HG03575 (cell line): ENCODE results near the gene RAB6A.

Experiments used
- ATAC-seq: cut with Tn5 transposase; IDR thresholded peaks from one replicate; pipeline ENCODE4 v1.9.1; 2021; ENCODE audit not compliant: unreplicated experiment, insufficient number of reproducible peaks, low FRiP score; ENCODE audit errors: extremely low read depth

Gene RAB6A

DNA sequence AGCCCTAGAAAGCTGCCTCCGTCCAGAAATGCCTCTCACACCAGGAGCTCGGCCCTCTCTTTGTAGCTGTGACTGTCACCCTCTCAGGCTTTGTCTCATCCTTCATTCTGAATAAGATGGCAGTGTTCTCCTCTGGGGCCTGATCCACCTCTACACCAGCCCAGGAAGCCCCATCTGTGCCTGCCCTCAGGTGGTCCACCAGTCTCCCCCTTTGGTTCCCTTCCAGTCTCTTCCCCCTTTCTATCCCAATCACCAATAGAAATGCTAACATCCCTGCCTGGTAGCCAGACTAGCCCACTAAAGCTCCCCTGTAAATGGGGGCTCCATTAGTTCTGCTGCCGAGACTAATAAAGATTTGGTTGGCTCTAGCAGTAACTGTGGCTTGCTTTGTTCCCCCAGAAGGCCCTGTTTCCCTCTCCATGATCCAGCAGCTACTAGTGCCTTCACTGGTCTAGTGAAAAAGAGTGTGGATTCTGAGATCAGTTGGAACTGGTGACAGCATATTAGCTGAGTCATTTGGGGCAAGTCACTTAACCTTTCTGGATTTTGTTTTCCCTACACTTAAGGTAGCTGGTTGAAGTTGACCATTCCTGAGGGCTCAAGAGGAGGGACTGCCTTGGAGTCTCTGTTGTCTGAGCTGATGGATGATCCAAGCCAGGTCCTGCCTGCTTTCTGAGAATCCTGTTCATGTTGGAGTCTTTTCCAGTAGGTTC lies 98.3 kb downstream of the RAB6A start:
- ATAC-seq: no peak

DNA sequence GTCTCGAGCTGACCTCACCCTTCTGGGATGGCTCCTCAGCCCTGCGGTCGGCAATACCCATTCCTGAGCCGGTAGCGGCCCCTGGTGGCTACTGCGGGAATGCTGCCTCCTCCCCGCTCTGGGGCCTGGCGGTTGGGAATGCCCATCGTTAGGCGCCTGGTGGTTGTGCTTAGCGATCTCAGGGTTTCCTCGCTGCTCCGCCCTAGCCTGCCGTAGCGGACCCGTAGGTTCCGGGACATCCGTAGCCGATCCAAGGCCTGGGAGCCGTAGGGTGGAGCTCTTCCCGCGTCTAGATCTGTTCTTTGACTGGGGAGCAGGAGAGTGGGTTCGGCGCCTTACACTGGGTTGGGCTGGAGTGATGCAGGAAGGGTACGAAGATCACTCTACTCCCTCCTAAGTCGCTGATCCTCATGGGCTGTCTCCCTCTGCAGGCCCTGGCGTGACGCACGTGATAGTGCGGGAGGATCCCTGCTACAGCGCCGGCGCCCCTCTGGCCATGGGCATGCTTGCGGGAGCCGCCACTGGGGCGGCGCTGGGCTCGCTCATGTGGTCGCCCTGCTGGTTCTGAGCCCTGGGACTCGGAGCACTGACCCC lies 99.7 kb downstream of the RAB6A start:
- ATAC-seq: no peak

DNA sequence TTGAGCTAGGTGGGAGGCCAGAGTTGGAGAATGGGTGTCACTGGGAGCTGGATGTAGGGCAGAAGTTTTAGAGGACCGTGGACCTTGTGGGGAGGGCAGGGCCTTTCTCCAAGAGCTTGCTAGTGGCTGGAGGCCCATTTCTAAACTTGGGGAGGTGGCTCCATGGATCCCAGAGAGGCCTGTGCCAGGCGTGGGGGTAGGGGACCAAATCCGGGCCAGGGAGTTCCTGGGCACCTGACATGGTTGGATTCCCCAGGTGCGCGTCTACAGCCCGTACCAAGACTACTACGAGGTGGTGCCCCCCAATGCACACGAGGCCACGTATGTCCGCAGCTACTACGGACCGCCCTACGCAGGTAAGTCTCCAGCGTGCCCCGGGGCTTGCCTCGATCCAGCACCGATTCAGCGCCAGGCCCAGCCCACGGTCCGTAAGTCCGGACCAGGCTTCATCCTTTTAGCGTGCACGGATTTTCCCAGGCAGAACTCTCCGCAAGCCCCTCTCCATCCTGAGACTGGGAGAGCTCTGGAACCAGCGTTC lies 100.3 kb downstream of the RAB6A start:
- no peak for ATAC-seq

DNA sequence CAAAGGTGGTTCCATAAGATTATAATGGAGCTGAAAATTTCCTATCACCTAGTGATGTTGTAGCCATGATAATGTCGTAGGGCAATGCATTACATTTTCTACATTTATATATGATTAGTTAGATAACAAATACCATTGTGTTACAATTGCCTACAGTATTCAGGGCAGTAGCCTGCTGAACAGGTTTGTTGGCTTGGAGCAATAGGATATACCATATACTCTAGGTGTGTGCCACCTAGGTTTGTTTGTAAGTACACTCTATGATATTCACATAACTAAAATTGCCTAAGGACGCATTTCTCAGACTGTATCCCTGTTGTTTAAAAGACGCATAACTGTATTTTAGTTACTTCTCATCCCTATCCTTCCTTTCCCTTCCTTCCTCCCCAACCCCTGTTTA lies 100.9 kb downstream of the RAB6A start:
- ATAC-seq: no peak

DNA sequence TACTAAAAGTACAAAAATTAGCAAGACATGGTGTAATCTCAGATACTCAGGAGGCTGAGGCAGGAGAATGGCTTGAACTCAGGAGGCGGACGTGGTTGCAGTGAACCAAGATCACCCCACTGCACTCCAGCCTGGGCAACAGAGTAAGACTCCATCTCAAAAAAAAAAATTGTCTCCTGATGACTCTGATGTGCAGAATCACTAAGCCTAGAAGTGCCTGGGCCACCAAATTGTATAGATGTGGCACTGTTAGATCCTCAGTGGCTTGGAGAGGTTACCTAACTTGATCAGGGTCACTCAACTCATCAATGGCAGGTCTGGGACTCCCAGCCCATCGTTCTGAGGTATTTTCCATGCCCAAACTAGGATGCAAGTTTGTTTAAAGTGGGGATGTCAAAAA lies 103.9 kb downstream of the RAB6A start:
- ATAC-seq: no peak

DNA sequence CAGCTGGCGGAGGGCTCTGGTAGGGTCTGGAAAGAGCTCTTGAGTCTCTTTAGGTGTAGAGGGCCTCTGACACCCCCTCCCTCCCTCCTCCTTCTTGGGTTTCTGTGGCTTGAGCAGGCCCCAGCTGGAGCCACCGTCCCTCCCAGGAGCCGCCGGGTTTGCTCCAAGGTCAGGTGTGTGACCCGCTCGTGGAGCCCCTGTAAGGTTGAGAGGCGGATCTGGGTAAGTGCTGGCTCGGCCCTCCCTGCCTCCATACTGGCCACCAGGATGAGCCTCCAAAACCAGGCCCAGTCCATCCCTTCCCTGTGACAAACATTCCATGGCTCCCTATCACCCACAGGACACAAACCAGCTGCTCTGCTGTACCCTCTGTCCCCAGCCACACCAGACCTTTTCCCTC lies 105.2 kb downstream of the RAB6A start:
- ATAC-seq: no peak

DNA sequence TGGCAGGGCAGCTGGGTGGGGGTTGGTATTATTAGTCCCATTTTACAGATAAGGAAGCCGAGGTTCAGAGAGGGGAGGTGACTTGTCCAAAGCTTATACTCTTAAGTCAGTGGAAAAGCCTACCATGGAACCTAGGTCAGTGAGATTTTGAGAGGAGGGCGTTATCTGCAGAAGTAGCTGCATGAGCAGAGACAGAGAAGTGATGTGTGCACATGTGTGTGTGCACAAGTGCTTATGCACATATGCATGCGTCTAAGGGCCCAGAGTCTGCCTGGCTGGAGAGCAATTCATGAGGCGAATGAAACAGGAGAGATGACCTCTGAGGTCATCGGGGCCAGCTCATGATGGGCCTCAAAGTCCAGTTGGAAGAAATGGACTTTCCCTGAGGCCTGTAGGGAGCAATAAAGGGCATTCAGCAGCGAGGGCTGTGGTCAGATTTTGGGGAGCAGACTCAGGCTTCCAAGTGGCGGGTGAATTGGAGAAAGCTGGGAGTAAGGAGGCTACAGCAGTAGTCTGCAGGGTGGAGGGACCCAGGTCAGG lies 106.3 kb downstream of the RAB6A start:
- no peak for ATAC-seq

DNA sequence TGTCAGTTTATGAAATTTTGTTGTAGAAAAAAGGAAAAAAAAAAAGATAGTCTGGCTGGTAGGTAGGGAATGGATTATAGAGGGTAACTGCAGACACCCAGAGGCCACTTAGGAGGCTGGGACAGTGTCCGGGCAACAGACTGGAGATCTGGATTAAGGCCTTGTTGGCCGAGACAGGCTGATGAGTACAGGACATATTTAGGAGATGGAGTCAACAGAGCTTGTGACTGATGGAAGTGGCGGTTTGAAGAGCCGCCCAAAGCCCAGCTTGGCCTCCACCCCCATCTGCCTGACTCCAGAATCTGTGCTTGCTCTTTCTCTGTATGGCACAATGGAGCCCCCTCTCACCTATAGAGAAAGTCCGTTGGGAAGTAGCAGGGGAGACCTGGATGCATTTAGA lies 106.9 kb downstream of the RAB6A start:
- no peak for ATAC-seq

DNA sequence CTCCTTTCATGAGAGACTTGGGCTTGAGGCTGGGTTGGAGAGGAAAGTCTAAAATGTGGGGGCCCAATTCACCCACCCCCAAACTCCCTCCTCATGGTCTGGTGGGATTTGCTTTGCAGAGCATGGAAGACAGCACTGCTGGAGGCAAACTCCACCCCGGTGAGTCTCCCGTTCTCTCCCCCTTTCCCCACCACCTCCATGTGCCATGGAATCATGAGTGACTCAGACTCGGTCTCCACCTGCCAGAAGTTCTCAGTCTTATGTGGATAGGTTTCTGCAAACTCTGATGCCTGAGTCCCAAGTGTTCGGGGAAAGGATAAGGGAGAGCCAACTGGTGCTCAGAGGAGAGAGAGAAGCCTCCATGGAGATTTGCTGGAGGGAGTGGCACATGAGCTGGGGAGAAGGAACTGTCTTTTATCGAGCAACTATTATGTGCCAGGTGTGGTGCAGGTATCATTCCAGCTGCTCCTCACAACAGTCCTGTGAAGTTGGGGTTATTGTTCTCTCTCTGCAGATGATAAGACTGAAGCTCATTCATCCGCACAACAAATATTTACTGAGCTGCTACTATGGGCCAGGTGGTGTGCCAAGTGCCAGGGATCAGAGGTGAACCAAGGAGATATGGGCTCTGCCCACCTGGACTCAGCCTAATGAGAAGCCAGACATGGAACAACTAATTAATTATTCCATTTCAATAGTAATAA lies 107.9 kb downstream of the RAB6A start:
- ATAC-seq: no peak

DNA sequence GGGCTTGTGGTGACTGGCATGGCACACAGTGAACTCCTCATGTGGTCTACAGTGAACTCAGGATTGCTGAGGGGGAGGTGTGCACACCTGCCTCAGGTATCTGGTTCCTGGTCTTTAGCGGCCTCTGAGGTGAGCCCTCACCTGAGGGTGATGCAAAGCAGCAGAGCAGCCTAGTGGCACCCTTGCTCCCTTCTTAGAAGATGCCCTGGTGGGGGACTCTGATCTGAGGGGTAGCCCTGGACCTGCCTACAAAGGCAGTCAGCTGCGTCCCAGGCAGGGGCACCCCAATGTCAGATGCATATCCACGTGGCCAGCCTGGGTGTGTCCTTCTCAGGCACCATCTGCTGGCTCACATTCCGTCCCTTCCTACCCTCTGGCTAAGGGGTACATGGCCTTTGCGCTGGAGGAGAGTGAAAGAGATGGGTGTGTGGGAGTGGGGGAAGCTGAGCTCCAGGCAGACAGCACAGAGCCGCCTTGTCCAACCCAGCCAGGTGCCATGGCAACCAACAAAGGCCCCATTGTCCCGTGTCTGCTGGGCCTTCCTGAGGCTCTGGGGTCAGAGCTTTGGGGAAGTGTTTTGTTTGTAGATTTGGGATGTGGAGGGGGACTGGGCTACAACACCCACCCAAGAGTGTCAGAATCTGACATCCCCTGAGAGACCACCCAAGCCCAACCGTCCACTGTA lies 108.7 kb downstream of the RAB6A start:
- ATAC-seq: no peak

DNA sequence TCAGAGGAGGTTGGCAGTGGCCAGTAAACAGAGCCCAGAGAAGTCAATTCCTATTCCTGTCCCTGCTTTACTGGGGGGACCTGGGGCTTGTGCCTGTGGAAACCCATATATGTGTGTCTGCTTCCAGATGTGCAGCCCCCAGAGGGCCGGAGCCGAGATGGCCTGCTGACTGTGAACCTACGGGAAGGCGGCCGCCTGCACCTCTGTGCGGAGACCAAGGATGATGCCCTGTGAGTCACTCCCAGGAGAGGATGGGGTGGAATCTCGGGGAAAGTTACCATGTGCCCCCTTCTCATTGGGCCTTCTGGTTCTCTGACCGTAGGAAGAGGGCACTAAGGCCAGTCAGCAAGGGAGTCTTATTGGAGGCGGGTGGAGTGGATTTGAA lies 109.2 kb downstream of the RAB6A start:
- ATAC-seq: no peak

DNA sequence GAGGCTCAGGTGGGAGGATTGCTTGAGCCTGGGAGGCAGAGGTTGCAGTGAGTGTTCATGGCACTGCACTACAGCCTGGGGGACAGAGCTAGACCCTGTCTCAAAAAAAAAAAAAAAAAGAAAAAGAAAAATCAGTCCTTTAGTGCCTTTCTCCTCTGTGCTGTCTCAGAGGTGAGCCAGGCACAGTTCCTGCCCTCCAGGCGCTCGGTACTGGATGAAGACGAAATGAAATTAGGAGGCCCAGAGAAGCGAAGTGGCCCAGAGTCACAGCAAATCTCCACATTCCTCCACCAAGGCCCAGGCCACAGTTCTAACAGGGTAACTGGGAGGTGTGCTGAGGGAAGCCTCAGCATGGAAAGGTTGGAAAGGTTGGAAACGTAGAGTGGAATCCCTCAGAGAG lies 109.6 kb downstream of the RAB6A start:
- ATAC-seq: no peak

DNA sequence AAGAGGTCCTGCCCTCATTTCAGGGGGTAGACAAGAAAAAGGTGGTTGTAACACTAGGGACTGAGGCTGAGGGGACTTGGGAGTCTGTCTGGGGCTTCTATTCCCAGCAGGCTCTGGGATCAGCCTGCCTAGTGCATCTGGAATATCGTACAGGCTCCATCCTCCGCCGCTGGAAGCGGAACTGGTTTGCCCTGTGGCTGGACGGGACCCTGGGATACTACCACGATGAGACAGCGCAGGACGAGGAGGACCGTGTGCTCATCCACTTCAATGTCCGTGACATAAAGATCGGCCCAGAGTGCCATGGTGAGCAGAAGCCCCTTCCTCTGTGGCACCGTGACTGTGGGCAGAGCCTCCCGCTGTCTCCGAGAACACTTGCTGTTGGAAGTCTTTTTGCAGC lies 110.5 kb downstream of the RAB6A start:
- ATAC-seq: no peak

DNA sequence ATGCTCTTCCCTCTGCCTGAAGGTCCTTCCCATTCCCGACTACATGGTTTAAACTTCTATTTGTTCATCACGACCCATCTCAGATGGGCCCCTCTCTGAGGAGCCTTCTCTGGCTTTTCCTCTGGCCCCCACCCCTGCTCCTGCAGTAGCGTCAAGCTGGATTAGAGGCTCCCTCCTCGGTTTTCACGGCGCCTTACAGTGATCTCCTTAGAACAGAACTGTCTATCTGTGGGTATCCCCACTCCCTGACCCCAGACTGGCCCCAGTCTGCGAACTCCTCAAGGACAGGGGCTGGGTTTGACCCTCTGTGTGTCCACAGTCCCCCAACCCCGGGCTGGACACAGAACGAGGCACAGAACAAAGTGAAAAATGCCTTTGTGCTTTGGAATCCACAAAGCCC lies 111.7 kb downstream of the RAB6A start:
- ATAC-seq: no peak

DNA sequence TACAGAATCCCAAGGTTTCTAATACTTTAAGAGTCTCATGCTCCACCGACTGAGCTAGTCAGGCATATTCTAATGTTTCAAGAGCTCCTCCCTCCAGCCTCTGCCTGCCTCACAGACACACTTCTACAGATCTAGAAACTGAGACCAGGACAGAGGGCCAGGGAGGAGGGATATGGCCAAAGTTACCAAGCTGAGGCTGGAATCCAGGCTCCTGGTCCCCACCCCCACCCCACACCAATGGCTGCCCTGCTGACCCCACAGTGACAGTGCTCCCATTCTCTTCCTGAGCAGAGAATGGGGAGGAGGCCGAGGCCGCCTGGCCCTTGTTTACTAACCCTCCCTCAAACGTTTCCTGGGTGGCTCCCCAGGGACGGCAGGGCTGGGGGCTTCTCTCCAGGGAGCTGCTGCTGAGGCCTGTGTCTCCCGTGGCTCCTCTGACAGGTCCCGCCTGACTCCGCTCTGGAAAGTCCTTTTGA lies 112.3 kb downstream of the RAB6A start:
- no peak for ATAC-seq

DNA sequence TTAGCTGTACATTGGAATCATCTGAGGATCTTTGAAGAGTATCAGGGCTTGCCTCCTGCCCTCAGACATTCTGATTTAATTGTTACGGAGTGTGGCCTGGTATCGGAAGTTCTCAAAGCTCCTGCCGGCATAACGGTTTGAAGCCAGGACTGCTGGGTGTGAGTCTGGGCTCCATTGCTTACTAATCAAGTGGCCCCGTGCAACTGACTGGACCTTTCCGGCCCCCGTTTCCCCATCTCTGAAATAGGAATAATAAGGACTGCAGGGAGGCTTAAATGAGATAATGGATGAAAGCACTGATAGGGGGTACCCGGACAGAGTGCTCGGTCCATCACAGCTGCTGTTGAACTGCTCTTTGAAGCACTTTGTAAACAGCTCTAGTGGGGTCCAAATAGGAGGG lies 112.8 kb downstream of the RAB6A start:
- ATAC-seq: no peak

DNA sequence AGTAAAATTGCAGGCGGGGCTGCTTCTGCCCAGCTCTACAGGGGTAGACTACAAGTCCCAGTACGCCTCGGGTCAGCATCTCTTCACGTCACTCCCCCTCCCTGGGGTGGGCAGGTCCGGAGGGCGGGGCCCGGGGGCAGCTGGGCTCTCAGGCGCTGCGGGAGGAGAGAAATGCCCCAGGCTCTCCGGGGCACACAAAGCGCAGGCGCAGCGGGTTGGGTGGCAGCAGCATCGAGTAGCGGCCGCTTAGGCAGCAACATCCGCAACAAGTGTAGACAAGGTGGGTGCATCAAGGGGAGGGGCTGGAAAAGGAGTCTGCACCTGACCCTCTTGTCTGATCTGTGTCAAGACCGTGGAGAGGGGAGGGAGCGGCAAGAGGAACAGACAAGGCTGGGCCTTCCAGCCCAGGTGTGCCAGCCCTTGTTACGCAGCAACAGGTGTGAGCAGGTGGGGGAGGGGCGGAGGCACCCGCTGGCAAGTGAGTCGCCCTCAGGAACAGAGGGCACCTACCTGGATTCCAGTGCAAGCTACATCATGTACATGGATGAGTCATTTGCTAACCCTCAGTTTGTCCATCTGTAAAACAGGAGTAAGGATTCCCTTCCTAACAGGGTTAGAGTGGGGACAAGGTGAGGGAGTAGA lies 113.3 kb downstream of the RAB6A start:
- no peak for ATAC-seq

DNA sequence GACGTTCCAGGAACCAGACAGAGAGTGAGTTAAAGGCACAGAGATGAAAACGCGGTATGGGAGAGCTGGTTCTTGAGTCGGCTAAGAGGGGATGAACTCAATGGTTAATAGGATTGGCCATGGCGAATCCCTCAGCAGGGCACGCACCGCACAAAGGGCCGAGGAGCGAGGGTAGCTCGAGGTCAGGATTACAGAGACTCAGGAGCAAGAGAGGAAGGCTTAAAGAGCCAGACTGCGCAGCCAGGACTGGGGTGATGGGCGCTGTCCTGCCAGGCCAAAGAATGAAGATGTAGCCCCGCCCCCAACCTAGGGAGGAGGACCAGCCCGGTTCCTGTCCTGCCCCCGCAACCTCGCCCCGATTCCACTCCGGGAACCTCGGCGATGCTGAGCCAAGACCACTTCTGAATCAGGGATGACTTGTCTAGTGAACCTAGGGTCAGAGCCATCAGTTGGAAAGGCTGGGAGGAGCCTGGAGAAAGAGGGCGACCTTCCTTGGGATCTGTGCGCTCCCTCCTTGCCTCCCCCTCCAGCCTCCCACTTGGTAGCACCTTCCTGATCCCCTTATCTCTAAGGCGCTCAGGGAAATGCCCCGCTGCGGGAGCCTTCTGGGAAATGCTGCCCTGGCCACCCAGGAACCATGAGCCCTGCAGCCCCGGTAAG lies 114.8 kb downstream of the RAB6A start, which contains the start of gene PLEKHB1:
Gene PLEKHB1 (plus strand): TSS at position 610 of the 660 bp plus-strand sequence. CDS start 28 bp downstream, at position 638.
- no peak for ATAC-seq
